Measurements from ENCODE around the gene CNTNAP2.

- TF ChIP-seq POLR2A (IDR thresholded peaks at IDR 0.05): no peak
- no peak for TF ChIP-seq CTCF (IDR thresholded peaks at IDR 0.05)
Measured at GRCh38 chr7:147376192-147376591, 1259.6 kb downstream of the CNTNAP2 start.
